Measurements from ENCODE around the gene ARHGDIG.

The ARHGDIG gene

GRCh38 chr16:259814-260253 lies 20.6 kb upstream of the ARHGDIG start:
- no peaks in the 10 kb centered on the region for H3F3A ChIP-seq (ENCODE audit: control insufficient read depth, insufficient read depth)
- 0 out of 2 replicates have a peak, but pooled peaks cover 4% of the 10 kb centered on the region for H3K36me3 ChIP-seq (ENCODE audit: control insufficient read depth, low read length)
- no peaks in the 10 kb centered on the region for H3K27me3 ChIP-seq (ENCODE audit: control insufficient read depth, low read length)
- H3K79me2 ChIP-seq (ENCODE audit: control insufficient read depth, low read length), result no peaks in the 10 kb centered on the region
- no peaks in the 10 kb centered on the region for H3K9me2 ChIP-seq (replicated peaks; ENCODE audit: control insufficient read depth, low read length)
- no peak overlapping the region for H3K4me2 ChIP-seq (ENCODE audit: low read length)
- TF ChIP-seq CTCF (IDR thresholded peaks at IDR 0.05; ENCODE audit: low read depth, low read length, poor library complexity, severe bottlenecking), result no peak
- TF ChIP-seq EZH2phosphoT487 (IDR thresholded peaks at IDR 0.05; ENCODE audit: borderline replicate concordance, low read length), result no peak
- no peaks in the 10 kb centered on the region for H3K4me1 ChIP-seq (ENCODE audit: control insufficient read depth, low read length)
- H3K9me3 ChIP-seq (ENCODE audit: control insufficient read depth, insufficient read depth, low read length), result no peaks in the 10 kb centered on the region
- no peak overlapping the region for H3K27ac ChIP-seq (ENCODE audit: low read depth, low read length)
- H4K20me1 ChIP-seq (ENCODE audit: control insufficient read depth, insufficient read depth, low read depth, low read length), result no peaks in the 10 kb centered on the region
- H3K4me3 ChIP-seq (ENCODE audit: low read length), result no peak overlapping the region

GRCh38 chr16:260326-260725 lies 20.1 kb upstream of the ARHGDIG start:
- H3K4me1 ChIP-seq (ENCODE audit: control insufficient read depth, low read length), result no peaks in the 10 kb centered on the region
- H3K27ac ChIP-seq (ENCODE audit: low read depth, low read length), result no peak overlapping the region
- H3K27me3 ChIP-seq (ENCODE audit: control insufficient read depth, low read length), result no peaks in the 10 kb centered on the region
- H3K79me2 ChIP-seq (ENCODE audit: control insufficient read depth, low read length), result no peaks in the 10 kb centered on the region
- H3K9me3 ChIP-seq (ENCODE audit: control insufficient read depth, insufficient read depth, low read length), result no peaks in the 10 kb centered on the region
- H3K9me2 ChIP-seq (replicated peaks; ENCODE audit: control insufficient read depth, low read length), result no peaks in the 10 kb centered on the region
- no peaks in the 10 kb centered on the region for H3F3A ChIP-seq (ENCODE audit: control insufficient read depth, insufficient read depth)
- 0 out of 2 replicates have a peak, but pooled peaks cover 4% of the 10 kb centered on the region for H3K36me3 ChIP-seq (ENCODE audit: control insufficient read depth, low read length)
- H3K4me2 ChIP-seq (ENCODE audit: low read length), result no peak overlapping the region
- TF ChIP-seq CTCF (IDR thresholded peaks at IDR 0.05; ENCODE audit: low read depth, low read length, poor library complexity, severe bottlenecking), result no peak
- TF ChIP-seq EZH2phosphoT487 (IDR thresholded peaks at IDR 0.05; ENCODE audit: borderline replicate concordance, low read length), result no peak
- H3K4me3 ChIP-seq (ENCODE audit: low read length), result no peak overlapping the region
- no peaks in the 10 kb centered on the region for H4K20me1 ChIP-seq (ENCODE audit: control insufficient read depth, insufficient read depth, low read depth, low read length)

GRCh38 chr16:261031-261691 lies 19.2 kb upstream of the ARHGDIG start:
- no peaks in the 10 kb centered on the region for H3K27me3 ChIP-seq (ENCODE audit: control insufficient read depth, low read length)
- H3K9me3 ChIP-seq (ENCODE audit: control insufficient read depth, insufficient read depth, low read length), result no peaks in the 10 kb centered on the region
- no peaks in the 10 kb centered on the region for H3K4me1 ChIP-seq (ENCODE audit: control insufficient read depth, low read length)
- H3K36me3 ChIP-seq (ENCODE audit: control insufficient read depth, low read length), result 0 out of 2 replicates have a peak, but pooled peaks cover 4% of the 10 kb centered on the region
- no peak overlapping the region for H3K4me2 ChIP-seq (ENCODE audit: low read length)
- TF ChIP-seq EZH2phosphoT487 (IDR thresholded peaks at IDR 0.05; ENCODE audit: borderline replicate concordance, low read length) (no peak), CTCF (IDR thresholded peaks at IDR 0.05; ENCODE audit: low read depth, low read length, poor library complexity, severe bottlenecking) (no peak)
- H3F3A ChIP-seq (ENCODE audit: control insufficient read depth, insufficient read depth), result no peaks in the 10 kb centered on the region
- no peaks in the 10 kb centered on the region for H3K79me2 ChIP-seq (ENCODE audit: control insufficient read depth, low read length)
- no peaks in the 10 kb centered on the region for H3K9me2 ChIP-seq (replicated peaks; ENCODE audit: control insufficient read depth, low read length)
- no peak overlapping the region for H3K27ac ChIP-seq (ENCODE audit: low read depth, low read length)
- no peaks in the 10 kb centered on the region for H4K20me1 ChIP-seq (ENCODE audit: control insufficient read depth, insufficient read depth, low read depth, low read length)
- H3K4me3 ChIP-seq (ENCODE audit: low read length), result no peak overlapping the region

All from DOHH2 (cell line).